GM19035 (cell line): ENCODE measurements around the gene SCG3.

Experiments used
- ATAC-seq: cut with Tn5 transposase; IDR thresholded peaks from one replicate; pipeline ENCODE4 v1.9.1; 2021; ENCODE audit not compliant: unreplicated experiment

The SCG3 gene

DNA sequence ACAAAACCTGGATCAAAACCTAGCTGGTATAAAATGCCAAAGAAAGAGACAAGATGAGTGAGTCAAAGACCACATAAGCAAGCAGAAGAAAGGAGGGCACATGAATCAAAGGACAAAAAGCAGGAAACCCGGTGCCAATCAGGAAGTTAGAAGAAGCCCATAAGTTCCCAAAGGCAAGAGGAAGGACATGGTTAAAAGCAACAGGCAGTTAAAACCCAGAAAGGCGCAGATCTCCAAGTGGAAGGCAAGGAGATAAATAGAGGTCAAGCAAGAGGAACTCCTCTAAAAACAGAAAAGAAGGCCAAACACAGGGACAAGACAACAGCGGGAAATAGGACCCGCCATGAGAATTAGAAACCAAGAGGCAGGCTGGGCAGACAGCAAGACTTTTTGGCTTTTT, 74.5 kb downstream of the SCG3 start:
- ATAC-seq: no peak

DNA sequence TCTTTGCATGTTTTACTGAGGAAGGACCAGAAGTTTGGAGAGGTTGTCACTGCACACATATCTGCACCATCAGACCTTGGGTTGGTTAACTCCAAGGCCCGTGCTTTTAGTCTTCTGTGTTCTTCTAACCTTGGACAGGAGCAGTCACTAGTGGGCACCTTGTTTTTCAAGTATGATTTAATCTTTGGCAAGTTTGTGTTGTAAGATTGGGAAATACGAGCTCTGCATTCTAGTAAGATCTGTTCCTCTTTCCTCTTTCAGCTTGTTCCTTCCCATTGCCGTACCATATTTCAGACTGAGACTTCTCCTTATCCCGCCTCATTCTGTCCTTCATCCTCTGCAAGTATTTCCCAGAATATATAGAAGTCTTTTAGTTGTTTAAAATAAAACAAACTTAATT, 75.2 kb downstream of the SCG3 start:
- no peak for ATAC-seq

DNA sequence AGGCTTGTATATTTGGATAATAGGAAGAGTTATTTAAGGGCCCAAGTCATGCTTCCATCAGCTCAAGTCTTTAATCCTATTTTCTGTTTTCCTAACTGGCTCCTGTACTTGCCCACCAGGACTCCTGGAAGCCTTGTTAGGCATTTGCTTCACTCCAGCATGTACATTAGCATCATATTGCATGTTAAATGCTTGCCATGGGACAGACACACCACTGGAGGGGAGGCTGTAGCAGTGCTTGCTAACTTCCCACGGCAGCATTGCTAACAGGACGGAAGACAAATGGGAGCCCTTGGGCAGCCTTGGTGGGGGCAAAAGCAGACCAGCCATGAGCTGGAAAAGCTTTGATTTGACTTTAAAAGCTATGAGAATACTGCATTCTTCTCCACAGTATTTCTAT, 76.1 kb downstream of the SCG3 start:
- no peak for ATAC-seq

DNA sequence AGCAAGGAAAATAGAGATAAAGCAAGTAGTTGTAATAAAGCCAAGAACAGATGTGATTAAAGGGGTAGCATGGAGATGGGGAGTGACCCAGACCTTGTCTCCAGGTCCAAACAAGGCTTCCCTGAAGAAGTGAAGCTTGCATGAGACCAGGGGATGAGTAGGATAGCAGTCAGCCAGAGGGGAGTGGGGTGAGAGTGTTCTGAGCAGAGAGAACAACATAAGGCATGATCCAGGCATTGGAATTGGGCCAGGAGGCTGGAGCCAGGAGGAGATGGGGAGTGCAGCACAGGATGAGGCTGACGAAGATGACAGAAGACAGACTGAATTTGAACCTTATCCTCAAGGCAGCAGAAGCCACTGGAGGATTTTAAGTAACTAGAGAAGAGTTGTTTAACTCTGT, 77.3 kb downstream of the SCG3 start:
- no peak for ATAC-seq

DNA sequence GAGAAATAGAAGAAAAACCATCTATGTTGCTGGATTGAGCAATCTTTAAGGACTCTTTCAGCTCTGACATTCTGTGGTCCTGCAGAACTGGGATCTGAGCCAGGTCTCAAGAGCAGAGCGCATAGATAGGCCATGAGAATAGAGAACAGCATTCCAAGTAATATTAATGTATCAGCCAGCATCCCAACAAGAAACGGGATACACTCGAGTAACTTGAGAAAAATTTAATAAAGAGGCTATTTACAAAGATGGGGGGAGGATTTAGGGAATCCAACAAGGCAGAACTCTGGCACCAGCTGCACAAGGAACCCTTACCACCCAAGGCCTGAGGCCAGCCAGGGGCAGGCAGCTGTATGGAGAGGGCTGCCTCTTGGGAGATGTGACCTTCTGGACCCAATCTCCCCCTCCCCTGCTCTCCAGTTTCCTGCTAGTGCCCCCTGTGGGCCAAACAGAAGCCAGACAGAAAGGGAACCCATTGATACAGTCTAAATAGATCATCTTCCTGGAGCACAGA, 78.3 kb downstream of the SCG3 start:
- no peak for ATAC-seq

DNA sequence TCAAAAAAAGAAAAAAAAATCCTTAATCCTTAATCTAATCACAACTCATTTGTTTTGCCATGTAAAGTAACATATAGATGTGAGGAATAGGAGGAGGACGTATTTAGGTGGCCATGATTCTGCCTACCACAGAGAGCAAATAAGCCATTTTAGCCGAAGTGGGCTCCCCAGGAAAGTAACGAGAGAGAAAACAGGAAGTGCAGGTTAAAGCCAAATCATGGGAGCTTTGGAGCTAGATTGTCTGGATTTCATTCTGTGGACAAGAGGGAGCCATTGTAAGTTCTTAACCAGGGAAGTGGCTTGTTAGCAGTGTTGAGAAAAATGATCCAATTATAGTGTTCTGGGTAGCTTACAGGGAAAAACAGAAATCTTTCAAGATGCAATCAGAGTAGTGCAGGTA, 79.5 kb downstream of the SCG3 start:
- no peak for ATAC-seq

DNA sequence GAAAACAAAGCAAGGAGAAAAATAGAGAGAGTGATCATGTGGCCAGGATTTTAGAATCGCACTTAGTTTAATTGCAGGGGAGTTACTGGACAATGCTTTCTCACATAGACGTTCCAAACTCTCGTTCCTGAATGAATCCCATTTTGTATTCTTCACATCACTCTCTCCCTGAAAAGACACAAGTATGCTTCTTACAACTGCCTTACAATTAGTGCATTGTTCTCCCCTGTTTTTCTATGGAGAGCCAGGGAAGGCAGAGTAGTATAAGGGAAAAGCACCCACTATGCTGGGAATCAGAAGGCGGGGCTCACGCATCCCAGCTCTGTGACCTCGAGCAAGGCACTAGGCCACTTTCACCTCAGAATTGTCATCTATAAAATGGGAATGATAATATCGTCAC, 84.4 kb downstream of the SCG3 start:
- no peak for ATAC-seq

DNA sequence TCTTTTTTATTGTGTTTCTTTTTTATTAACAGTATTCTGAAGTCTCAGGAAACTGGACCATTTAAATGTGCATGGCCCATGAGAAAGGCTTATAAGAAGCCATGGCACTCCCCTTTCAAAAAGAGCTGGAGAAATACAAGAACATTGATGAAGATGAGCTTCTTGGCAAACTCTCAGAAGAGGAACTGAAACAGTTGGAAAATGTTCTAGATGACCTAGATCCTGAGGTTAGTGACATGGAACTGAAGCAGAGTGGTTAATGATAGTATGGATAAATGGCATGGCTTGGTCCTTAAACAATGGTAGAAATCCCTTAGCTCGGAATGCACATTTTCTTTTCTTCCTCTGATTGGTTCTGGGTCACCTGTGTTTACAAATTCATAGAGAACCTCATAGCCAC, 85.0 kb downstream of the SCG3 start:
- ATAC-seq: no peak

DNA sequence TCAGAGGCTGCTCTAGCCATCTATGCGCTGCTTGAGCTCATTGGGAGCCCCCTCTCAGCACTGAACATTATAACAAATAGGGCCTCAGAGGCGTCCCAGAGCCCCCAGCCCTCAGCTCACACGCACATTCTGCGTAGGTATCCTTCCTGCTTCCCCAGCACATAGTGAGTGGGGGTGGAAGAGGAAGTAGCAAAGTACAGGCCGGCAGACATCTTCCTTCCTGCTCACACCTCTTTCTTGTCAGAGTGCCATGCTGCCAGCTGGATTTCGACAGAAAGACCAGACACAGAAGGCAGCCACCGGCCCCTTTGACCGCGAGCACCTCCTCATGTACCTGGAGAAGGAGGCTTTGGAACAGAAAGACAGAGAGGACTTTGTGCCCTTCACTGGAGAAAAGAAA, 86.7 kb downstream of the SCG3 start:
- ATAC-seq: no peak
